ENCODE results near the gene PPP1R9A.

PPP1R9A gene

DNA sequence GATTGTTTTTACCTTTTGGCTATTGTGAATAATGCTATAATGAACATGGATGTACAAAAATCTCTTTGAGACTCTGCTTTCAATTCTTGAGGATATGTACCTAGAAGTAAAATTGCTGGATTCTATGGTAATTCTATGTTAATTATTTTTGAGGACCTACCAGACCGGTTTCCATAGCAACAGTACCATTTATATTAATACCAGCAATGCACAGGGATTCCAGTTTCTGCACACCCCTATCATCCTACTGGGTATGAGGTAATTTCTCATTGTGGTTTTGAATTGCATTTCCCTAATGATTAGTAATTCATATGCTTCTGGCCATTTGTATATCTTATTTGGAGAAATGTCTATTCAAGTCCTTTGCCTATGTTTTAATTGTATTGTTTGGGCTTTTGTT, 9.9 kb upstream of the PPP1R9A start:
- Histone ChIP-seq H4K20me1 (ENCODE audit: control insufficient read depth, insufficient read depth, low read depth, low read length) (no peaks in the 10 kb centered on the region), H3K9me2 (replicated peaks; ENCODE audit: control insufficient read depth, low read length) (no peaks in the 10 kb centered on the region)
- TF ChIP-seq, protein P1, sequence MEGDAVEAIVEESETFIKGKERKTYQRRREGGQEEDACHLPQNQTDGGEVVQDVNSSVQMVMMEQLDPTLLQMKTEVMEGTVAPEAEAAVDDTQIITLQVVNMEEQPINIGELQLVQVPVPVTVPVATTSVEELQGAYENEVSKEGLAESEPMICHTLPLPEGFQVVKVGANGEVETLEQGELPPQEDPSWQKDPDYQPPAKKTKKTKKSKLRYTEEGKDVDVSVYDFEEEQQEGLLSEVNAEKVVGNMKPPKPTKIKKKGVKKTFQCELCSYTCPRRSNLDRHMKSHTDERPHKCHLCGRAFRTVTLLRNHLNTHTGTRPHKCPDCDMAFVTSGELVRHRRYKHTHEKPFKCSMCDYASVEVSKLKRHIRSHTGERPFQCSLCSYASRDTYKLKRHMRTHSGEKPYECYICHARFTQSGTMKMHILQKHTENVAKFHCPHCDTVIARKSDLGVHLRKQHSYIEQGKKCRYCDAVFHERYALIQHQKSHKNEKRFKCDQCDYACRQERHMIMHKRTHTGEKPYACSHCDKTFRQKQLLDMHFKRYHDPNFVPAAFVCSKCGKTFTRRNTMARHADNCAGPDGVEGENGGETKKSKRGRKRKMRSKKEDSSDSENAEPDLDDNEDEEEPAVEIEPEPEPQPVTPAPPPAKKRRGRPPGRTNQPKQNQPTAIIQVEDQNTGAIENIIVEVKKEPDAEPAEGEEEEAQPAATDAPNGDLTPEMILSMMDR (IDR thresholded peaks at IDR 0.05; ENCODE audit: low read depth, low read length, poor library complexity, severe bottlenecking): no peak
- TF ChIP-seq EZH2phosphoT487 (IDR thresholded peaks at IDR 0.05; ENCODE audit: borderline replicate concordance, low read length): no peak

DNA sequence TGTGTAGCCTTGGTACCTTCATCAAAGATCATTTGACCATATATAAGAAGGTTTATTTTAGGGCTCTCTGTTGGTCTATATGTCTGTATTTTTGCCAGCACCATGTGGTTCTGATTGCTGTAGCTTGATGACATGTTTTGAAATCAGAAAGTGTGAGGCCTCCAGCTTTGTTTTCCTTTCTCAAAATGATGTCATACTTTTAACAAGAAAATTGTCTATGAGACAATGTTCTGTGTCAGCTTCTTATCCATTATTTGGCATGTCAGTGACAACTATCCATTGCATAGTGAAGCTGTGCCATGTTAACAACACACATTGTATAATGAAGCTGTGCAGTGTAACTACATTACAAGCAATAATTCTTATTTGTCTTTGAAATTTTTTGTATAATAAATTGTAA, 9.1 kb upstream of the PPP1R9A start:
- Histone ChIP-seq H4K20me1 (ENCODE audit: control insufficient read depth, insufficient read depth, low read depth, low read length) (no peaks in the 10 kb centered on the region), H3F3A (ENCODE audit: control insufficient read depth, insufficient read depth) (no peaks in the 10 kb centered on the region), H3K9me3 (ENCODE audit: control insufficient read depth, insufficient read depth, low read length) (no peaks in the 10 kb centered on the region), H3K4me1 (ENCODE audit: control insufficient read depth, low read length) (no peaks in the 10 kb centered on the region), H3K27ac (ENCODE audit: low read depth, low read length) (no peak overlapping the region), H3K4me2 (ENCODE audit: low read length) (no peak overlapping the region), H3K4me3 (ENCODE audit: low read length) (no peak overlapping the region), H3K27me3 (ENCODE audit: control insufficient read depth, low read length) (no peaks in the 10 kb centered on the region), H3K36me3 (ENCODE audit: control insufficient read depth, low read length) (no peaks in the 10 kb centered on the region), H3K9me2 (replicated peaks; ENCODE audit: control insufficient read depth, low read length) (no peaks in the 10 kb centered on the region), H3K79me2 (ENCODE audit: control insufficient read depth, low read length) (no peaks in the 10 kb centered on the region)
- TF ChIP-seq EZH2phosphoT487 (IDR thresholded peaks at IDR 0.05; ENCODE audit: borderline replicate concordance, low read length): no peak
- TF ChIP-seq, protein P1 (IDR thresholded peaks at IDR 0.05; ENCODE audit: low read depth, low read length, poor library complexity, severe bottlenecking): no peak

More for the DNA sequence above, 9.9 kb upstream of the PPP1R9A start:
- H3K4me2 ChIP-seq (ENCODE audit: low read length): no peak overlapping the region
- no peaks in the 10 kb centered on the region for H3K79me2 ChIP-seq (ENCODE audit: control insufficient read depth, low read length)
- no peaks in the 10 kb centered on the region for H3F3A ChIP-seq (ENCODE audit: control insufficient read depth, insufficient read depth)
- no peaks in the 10 kb centered on the region for H3K36me3 ChIP-seq (ENCODE audit: control insufficient read depth, low read length)
- H3K4me3 ChIP-seq (ENCODE audit: low read length): no peak overlapping the region
- H3K27me3 ChIP-seq (ENCODE audit: control insufficient read depth, low read length): no peaks in the 10 kb centered on the region
- no peaks in the 10 kb centered on the region for H3K4me1 ChIP-seq (ENCODE audit: control insufficient read depth, low read length)
- H3K27ac ChIP-seq (ENCODE audit: low read depth, low read length): no peak overlapping the region
- H3K9me3 ChIP-seq (ENCODE audit: control insufficient read depth, insufficient read depth, low read length): no peaks in the 10 kb centered on the region

DNA sequence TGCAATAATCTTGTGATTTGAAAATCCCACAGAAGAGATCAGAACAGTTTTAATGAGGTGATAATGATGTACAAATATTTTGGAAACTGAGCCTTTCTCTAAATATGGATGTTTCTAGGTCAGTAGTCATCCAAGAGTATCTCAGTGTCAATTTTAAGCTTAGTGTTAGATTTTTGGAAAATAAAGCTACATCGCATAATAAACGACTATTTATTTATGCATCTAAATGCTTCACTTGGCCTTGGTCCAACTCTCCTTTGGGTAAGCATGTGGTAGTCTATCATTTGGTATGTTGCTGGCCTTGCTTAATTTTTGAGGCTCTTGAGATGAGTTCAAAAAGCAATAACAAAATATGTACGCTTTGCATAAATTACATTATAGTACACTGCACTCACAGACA, 5.4 kb upstream of the PPP1R9A start:
- Histone ChIP-seq H3K9me3 (ENCODE audit: control insufficient read depth, insufficient read depth, low read length) (no peaks in the 10 kb centered on the region), H3K9me2 (replicated peaks; ENCODE audit: control insufficient read depth, low read length) (no peaks in the 10 kb centered on the region), H3K27me3 (ENCODE audit: control insufficient read depth, low read length) (no peaks in the 10 kb centered on the region), H4K20me1 (ENCODE audit: control insufficient read depth, insufficient read depth, low read depth, low read length) (no peaks in the 10 kb centered on the region), H3K79me2 (ENCODE audit: control insufficient read depth, low read length) (no peaks in the 10 kb centered on the region), H3K4me1 (ENCODE audit: control insufficient read depth, low read length) (no peaks in the 10 kb centered on the region), H3F3A (ENCODE audit: control insufficient read depth, insufficient read depth) (no peaks in the 10 kb centered on the region), H3K27ac (ENCODE audit: low read depth, low read length) (no peak overlapping the region), H3K4me3 (ENCODE audit: low read length) (no peak overlapping the region), H3K36me3 (ENCODE audit: control insufficient read depth, low read length) (no peaks in the 10 kb centered on the region), H3K4me2 (ENCODE audit: low read length) (no peak overlapping the region)
- TF ChIP-seq EZH2phosphoT487 (IDR thresholded peaks at IDR 0.05; ENCODE audit: borderline replicate concordance, low read length): no peak
- TF ChIP-seq, protein P1 (IDR thresholded peaks at IDR 0.05; ENCODE audit: low read depth, low read length, poor library complexity, severe bottlenecking): no peak

DNA sequence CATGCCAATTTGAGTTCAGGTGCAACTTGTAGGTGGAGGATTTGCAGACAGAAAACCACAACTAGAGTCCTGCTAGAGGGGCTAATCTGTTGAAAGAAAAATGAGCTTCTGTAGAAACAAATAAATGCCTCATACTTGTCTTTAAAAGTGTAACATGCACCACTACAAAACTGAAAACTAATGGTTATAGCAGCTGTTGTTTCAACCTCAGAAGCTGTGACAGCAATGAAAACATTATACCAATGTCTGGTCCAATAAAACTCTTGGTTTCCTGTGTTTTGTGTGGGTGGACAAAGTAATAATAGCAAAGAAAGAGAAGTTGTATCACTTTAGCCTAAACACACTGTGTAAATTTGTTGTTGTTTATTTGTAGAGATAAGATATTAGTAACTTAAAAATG, 3.4 kb upstream of the PPP1R9A start:
- no peak overlapping the region for H3K4me2 ChIP-seq (ENCODE audit: low read length)
- no peaks in the 10 kb centered on the region for H4K20me1 ChIP-seq (ENCODE audit: control insufficient read depth, insufficient read depth, low read depth, low read length)
- no peaks in the 10 kb centered on the region for H3F3A ChIP-seq (ENCODE audit: control insufficient read depth, insufficient read depth)
- no peak overlapping the region for H3K27ac ChIP-seq (ENCODE audit: low read depth, low read length)
- H3K36me3 ChIP-seq (ENCODE audit: control insufficient read depth, low read length): no peaks in the 10 kb centered on the region
- no peaks in the 10 kb centered on the region for H3K79me2 ChIP-seq (ENCODE audit: control insufficient read depth, low read length)
- H3K9me3 ChIP-seq (ENCODE audit: control insufficient read depth, insufficient read depth, low read length): no peaks in the 10 kb centered on the region
- H3K9me2 ChIP-seq (replicated peaks; ENCODE audit: control insufficient read depth, low read length): no peaks in the 10 kb centered on the region
- TF ChIP-seq EZH2phosphoT487 (IDR thresholded peaks at IDR 0.05; ENCODE audit: borderline replicate concordance, low read length): no peak
- TF ChIP-seq, protein P1 (IDR thresholded peaks at IDR 0.05; ENCODE audit: low read depth, low read length, poor library complexity, severe bottlenecking): no peak
- no peak overlapping the region for H3K4me3 ChIP-seq (ENCODE audit: low read length)
- H3K4me1 ChIP-seq (ENCODE audit: control insufficient read depth, low read length): no peaks in the 10 kb centered on the region
- H3K27me3 ChIP-seq (ENCODE audit: control insufficient read depth, low read length): no peaks in the 10 kb centered on the region

All from DOHH2 (cell line).